ENCODE results near the gene TBC1D21.

The TBC1D21 gene

DNA sequence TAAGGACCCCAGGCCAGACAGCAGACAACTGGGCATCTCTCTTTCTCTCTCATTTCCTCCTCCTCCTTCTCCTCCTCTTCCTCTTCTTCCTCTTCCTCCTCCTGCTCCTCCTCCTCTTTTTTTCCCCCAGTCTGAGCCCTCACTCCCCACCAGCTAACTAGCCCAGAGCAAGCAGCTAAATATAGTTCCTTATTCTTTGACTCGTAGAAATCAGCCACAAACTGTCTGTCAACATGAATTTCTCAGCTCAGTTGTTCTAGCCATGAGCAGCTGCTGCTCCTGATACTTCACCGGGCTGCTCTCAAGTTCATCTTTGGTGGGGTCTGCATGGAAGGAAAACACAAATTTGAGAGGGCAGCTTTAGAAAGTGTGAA lies 33.7 kb downstream of the TBC1D21 start:
- no peak for DNase-seq (ENCODE audit: low read depth in 4 of 4, low spot score in 1 of 4)

- peak; percentile 30 to 72 (median 58) for DNase-seq (ENCODE audit: low read depth in 4 of 4, low spot score in 1 of 4)
Observed at GRCh38 chr15:73908030-73908821, 34.9 kb downstream of the TBC1D21 start.

GRCh38 chr15:73908822-73909122 lies 35.4 kb downstream of the TBC1D21 start:
- no peak for DNase-seq (ENCODE audit: low read depth in 4 of 4, low spot score in 1 of 4)

DNA sequence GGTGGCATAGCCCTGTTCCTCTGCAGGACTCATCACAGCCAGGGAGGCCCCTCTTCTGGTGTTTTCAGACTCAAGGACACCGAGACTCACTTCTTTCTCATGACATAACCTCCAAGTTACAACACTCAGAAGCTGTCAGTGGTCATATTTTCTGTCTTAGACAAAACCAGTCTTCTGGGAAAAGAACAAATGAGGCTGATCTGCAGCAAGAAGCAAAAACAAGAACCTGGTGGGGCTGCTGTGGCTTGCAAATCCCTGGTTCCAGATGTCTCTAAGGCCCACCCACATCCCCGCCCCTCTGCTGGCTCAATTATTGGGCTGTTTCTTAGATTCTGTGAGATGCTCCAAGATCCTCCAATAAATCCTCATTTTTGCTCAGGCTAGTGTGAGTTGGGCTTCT lies 36.3 kb downstream of the TBC1D21 start:
- no peak for DNase-seq (ENCODE audit: low read depth in 4 of 4, low spot score in 1 of 4)

DNA sequence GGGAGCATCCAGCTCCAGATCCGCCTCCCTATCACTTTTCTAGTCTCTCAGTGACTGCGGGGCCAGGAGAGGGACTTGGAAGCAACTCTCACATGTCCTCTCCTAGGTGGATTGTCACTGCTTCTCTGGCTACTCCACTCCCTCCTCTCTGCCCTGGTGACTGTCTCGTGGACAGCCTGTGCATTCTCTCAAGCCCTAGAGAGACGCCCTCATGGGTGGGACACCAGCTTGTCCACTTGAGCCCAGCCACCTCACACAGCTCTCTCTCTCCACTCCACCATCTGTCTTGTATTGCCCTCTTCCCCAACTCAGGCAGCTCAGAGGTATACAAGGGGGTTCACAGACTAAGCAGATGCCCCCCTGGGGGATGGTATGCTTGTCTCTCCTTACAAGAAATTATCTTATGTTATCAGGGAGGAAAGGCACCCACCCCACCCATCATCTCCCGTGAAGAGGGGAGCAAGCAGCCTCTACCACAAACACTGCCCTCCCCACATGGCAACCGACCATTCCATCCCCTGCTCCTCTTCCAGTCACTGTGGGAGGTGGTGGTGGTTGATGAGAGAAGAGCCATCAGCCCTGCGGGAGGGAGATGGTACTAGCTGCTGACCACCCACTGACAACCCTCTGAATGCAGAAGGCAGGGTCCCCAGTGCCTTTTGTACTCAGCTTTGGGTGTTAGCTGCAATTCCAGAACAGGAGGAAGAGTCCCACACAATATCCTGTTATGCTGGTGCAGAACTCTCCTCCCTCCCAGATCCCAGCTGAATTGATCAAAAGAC lies 37.3 kb downstream of the TBC1D21 start:
- no peak for DNase-seq (ENCODE audit: low read depth in 4 of 4, low spot score in 1 of 4)

DNA sequence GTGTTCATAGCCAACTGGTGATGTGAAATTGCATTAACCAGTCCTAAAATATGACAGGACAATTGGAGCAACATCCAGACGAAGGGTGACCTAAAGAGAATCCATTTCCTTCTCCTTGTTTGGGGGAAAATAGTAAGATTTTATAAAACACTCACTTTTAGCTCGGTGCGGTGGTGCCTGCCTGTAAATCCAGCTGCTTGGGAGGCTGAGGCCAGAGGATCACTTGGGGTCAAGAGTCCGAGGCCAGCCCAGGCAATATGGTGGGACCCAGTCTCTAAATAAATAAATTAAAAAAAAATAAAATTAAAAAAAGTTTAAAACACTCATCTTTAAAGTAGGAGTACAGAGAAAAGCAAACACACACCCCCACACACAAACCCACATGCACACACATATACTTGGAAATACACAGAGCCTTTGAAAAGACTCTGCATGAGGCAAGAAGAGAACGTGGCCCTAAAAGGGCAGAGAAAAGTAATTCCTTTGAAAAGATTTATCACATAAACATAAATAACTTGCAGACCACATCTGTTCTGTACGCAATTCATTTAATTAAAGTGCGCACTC lies 38.7 kb downstream of the TBC1D21 start:
- DNase-seq (ENCODE audit: low read depth in 4 of 4, low spot score in 1 of 4), result no peak

DNA sequence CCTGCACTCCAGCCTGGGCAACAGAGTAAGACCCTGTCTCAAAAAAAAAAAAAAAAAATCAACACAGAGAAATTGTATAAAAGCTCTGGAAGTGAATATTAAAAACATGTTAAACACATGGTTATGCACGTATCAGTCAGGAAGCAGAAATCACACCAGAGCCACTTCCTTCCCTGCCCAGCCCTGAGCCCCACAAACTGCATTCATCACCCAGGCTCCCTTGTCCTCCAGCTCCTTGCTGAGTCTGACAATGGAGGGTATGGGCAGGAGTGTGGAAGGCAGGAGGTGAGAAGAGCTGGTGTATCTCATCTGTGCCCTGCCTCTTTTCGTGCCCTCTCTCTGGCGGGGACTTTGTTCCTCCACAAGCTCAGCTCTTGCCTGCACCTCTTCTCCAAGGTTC lies 40.8 kb downstream of the TBC1D21 start:
- DNase-seq (ENCODE audit: low read depth in 4 of 4, low spot score in 1 of 4), result no peak

DNA sequence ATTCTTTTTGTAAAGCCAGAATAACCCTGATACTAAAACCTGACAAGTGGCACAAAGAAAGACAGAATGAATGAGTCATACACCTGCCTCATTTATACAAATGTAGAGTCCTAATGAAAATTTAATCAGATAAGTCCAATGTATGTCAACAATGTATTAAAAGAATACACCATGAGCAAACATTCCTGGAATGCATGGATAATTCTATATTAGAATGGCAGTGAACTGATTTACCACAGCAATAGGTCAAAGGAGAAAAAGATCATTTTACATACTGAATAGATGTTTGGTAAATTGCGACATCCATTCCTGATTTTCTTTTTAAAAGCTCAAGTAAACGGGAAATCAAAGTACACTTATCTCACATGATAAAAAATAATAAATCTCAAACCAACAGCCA lies 41.7 kb downstream of the TBC1D21 start:
- DNase-seq (ENCODE audit: low read depth in 4 of 4, low spot score in 1 of 4), result no peak

GRCh38 chr15:73918784-73919183 lies 45.4 kb downstream of the TBC1D21 start:
- DNase-seq (ENCODE audit: low read depth in 4 of 4, low spot score in 1 of 4), result no peak

- no peak for DNase-seq (ENCODE audit: low read depth in 4 of 4, low spot score in 1 of 4)
Observed at GRCh38 chr15:73919706-73920105, 46.3 kb downstream of the TBC1D21 start.

- no peak for DNase-seq (ENCODE audit: low read depth in 4 of 4, low spot score in 1 of 4)
Observed at GRCh38 chr15:73921254-73921925, 48.0 kb downstream of the TBC1D21 start.

- DNase-seq (ENCODE audit: low read depth in 4 of 4, low spot score in 1 of 4), result no peak
Observed at GRCh38 chr15:73922186-73923151, 49.1 kb downstream of the TBC1D21 start.

GRCh38 chr15:73923156-73923487 lies 49.8 kb downstream of the TBC1D21 start:
- no peak for DNase-seq (ENCODE audit: low read depth in 4 of 4, low spot score in 1 of 4)

GRCh38 chr15:73923488-73924164 lies 50.3 kb downstream of the TBC1D21 start:
- DNase-seq (ENCODE audit: low read depth in 4 of 4, low spot score in 1 of 4), result no peak

- DNase-seq (ENCODE audit: low read depth in 4 of 4, low spot score in 1 of 4), result no peak
Observed at GRCh38 chr15:73924171-73924921, 51.0 kb downstream of the TBC1D21 start.

GRCh38 chr15:73925848-73926218 lies 52.5 kb downstream of the TBC1D21 start:
- no peak for DNase-seq (ENCODE audit: low read depth in 4 of 4, low spot score in 1 of 4)

- no peak for DNase-seq (ENCODE audit: low read depth in 4 of 4, low spot score in 1 of 4)
Observed at GRCh38 chr15:73926219-73927002, 53.0 kb downstream of the TBC1D21 start, which contains the start of gene LOXL1. TSS of gene LOXL1 (plus strand) at chr15:73926462. CDS start at chr15:73926784, 322 bp downstream.

DNA sequence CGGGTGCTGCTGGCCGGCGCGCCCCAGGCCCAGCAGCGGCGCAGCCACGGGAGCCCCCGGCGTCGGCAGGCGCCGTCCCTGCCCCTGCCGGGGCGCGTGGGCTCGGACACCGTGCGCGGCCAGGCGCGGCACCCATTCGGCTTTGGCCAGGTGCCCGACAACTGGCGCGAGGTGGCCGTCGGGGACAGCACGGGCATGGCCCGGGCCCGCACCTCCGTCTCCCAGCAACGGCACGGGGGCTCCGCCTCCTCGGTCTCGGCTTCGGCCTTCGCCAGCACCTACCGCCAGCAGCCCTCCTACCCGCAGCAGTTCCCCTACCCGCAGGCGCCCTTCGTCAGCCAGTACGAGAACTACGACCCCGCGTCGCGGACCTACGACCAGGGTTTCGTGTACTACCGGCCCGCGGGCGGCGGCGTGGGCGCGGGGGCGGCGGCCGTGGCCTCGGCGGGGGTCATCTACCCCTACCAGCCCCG lies 53.7 kb downstream of the TBC1D21 start:
- peak in 2 of 4 experiments; percentile 21 to 26 for DNase-seq (ENCODE audit: low read depth in 4 of 4, low spot score in 1 of 4)

All from stimulated activated CD4-positive, alpha-beta T cell treated with anti-CD3 and anti-CD28 coated beads, Interleukin-1b, Interleukin-23, amount 100 ng/mL, for 24 hours (primary cell).